Measurements from ENCODE around the gene TFPI.
A peak's percentile ranks its signal among the peaks of the same experiment; 100 is the strongest.

TFPI gene

GRCh38 chr2:187429989-187430388, 124.2 kb downstream of the TFPI start:
- Histone ChIP-seq H3K27me3 (replicated peaks; ENCODE audit: control insufficient read depth, insufficient read depth, low read length) (no peaks in the 10 kb centered on the region), H3K36me3 (ENCODE audit: control insufficient read depth, insufficient read depth, low read length, severe bottlenecking) (no peaks in the 10 kb centered on the region), H3K4me3 (ENCODE audit: low read length) (no peak overlapping the region), H3K4me1 (ENCODE audit: control insufficient read depth, insufficient read depth, low read length) (peaks cover 30% of the 10 kb centered on the region), H3K9ac (ENCODE audit: low read length) (no peak overlapping the region), H3K9me3 (ENCODE audit: control insufficient read depth, low read length) (no peaks in the 10 kb centered on the region)
- DNase-seq (ENCODE audit: low read depth), result peak; percentile 62

GRCh38 chr2:187424146-187424545, 130.1 kb downstream of the TFPI start:
- H3K9ac ChIP-seq (ENCODE audit: low read length), result no peak overlapping the region
- H3K9me3 ChIP-seq (ENCODE audit: control insufficient read depth, low read length), result no peaks in the 10 kb centered on the region
- no peaks in the 10 kb centered on the region for H3K36me3 ChIP-seq (ENCODE audit: control insufficient read depth, insufficient read depth, low read length, severe bottlenecking)
- H3K4me1 ChIP-seq (ENCODE audit: control insufficient read depth, insufficient read depth, low read length), result peaks cover 13% of the 10 kb centered on the region
- no peaks in the 10 kb centered on the region for H3K27me3 ChIP-seq (replicated peaks; ENCODE audit: control insufficient read depth, insufficient read depth, low read length)
- DNase-seq (ENCODE audit: low read depth), result peak; percentile 24
- H3K4me3 ChIP-seq (ENCODE audit: low read length), result no peak overlapping the region

GRCh38 chr2:187422282-187422681, 132.0 kb downstream of the TFPI start:
- peak; percentile 59 for DNase-seq (ENCODE audit: low read depth)
- Histone ChIP-seq H3K9ac (ENCODE audit: low read length) (no peak overlapping the region), H3K4me1 (ENCODE audit: control insufficient read depth, insufficient read depth, low read length) (peaks cover 13% of the 10 kb centered on the region), H3K9me3 (ENCODE audit: control insufficient read depth, low read length) (no peaks in the 10 kb centered on the region), H3K4me3 (ENCODE audit: low read length) (no peak overlapping the region), H3K27me3 (replicated peaks; ENCODE audit: control insufficient read depth, insufficient read depth, low read length) (no peaks in the 10 kb centered on the region), H3K36me3 (ENCODE audit: control insufficient read depth, insufficient read depth, low read length, severe bottlenecking) (no peaks in the 10 kb centered on the region)

GRCh38 chr2:187421519-187421918, 132.7 kb downstream of the TFPI start:
- H3K27me3 ChIP-seq (replicated peaks; ENCODE audit: control insufficient read depth, insufficient read depth, low read length), result no peaks in the 10 kb centered on the region

GRCh38 chr2:187419808-187420207, 134.4 kb downstream of the TFPI start:
- DNase-seq (ENCODE audit: low read depth), result no peak
- H3K4me3 ChIP-seq (ENCODE audit: low read length), result no peak overlapping the region
- no peaks in the 10 kb centered on the region for H3K36me3 ChIP-seq (ENCODE audit: control insufficient read depth, insufficient read depth, low read length, severe bottlenecking)
- H3K27me3 ChIP-seq (replicated peaks; ENCODE audit: control insufficient read depth, insufficient read depth, low read length), result no peaks in the 10 kb centered on the region
- H3K4me1 ChIP-seq (ENCODE audit: control insufficient read depth, insufficient read depth, low read length), result peaks cover 13% of the 10 kb centered on the region
- H3K9ac ChIP-seq (ENCODE audit: low read length), result no peak overlapping the region
- no peaks in the 10 kb centered on the region for H3K9me3 ChIP-seq (ENCODE audit: control insufficient read depth, low read length)

More at GRCh38 chr2:187421519-187421918, 132.7 kb downstream of the TFPI start:
- DNase-seq (ENCODE audit: low read depth), result no peak
- no peaks in the 10 kb centered on the region for H3K36me3 ChIP-seq (ENCODE audit: control insufficient read depth, insufficient read depth, low read length, severe bottlenecking)
- H3K4me1 ChIP-seq (ENCODE audit: control insufficient read depth, insufficient read depth, low read length), result peaks cover 13% of the 10 kb centered on the region
- no peak overlapping the region for H3K9ac ChIP-seq (ENCODE audit: low read length)
- no peak overlapping the region for H3K4me3 ChIP-seq (ENCODE audit: low read length)
- H3K9me3 ChIP-seq (ENCODE audit: control insufficient read depth, low read length), result no peaks in the 10 kb centered on the region

- Histone ChIP-seq H3K27me3 (replicated peaks; ENCODE audit: control insufficient read depth, insufficient read depth, low read length) (no peaks in the 10 kb centered on the region), H3K4me3 (ENCODE audit: low read length) (no peak overlapping the region), H3K9ac (ENCODE audit: low read length) (no peak overlapping the region), H3K9me3 (ENCODE audit: control insufficient read depth, low read length) (no peaks in the 10 kb centered on the region), H3K4me1 (ENCODE audit: control insufficient read depth, insufficient read depth, low read length) (no peaks in the 10 kb centered on the region), H3K36me3 (ENCODE audit: control insufficient read depth, insufficient read depth, low read length, severe bottlenecking) (no peaks in the 10 kb centered on the region)
- no peak for DNase-seq (ENCODE audit: low read depth)
These were observed 138.8 kb downstream of the TFPI start for GRCh38 chr2:187415449-187415848.
